ENCODE data around the gene CPT1C. TPM values are rescaled to one million over a fixed set of nuclear protein-coding genes. Genes with fewer than 3 reads are reported as not detected.

Gene CPT1C
- total RNA-seq, 4 donors from 2014 or later, result 0.97 to 3.3 (median 1.8) TPM

- 28% methylated on average over 41 to 43 of the region's 54 CpGs for WGBS, 2 donors
- TF ChIP-seq CTCF (IDR thresholded peaks at IDR 0.05) (no peak), POLR2A (IDR thresholded peaks at IDR 0.05) (no peak)
- peak in 1 of 2 donors; percentile 91 for DNase-seq (ENCODE audit: low spot score in 2 of 2)
- peak within 1 kb of the TSS; percentile 34 for H3K4me3 ChIP-seq (ENCODE audit: low read depth, poor library complexity, severe bottlenecking)
- intact Hi-C loops (cut with DNase I; ENCODE audit: low total_unique reads), result no loop called here
Observed at GRCh38 chr19:49689133-49690078, 1.5 kb upstream of the CPT1C start, which contains the start of gene ADM5. Gene ADM5, plus strand, starts transcription at chr19:49689594. Its CDS starts 244 bp downstream, at chr19:49689838.

- no peak for DNase-seq (ENCODE audit: low spot score in 2 of 2)
- intact Hi-C loops (cut with DNase I; ENCODE audit: low total_unique reads), result no loop called here
- H3K4me3 ChIP-seq (ENCODE audit: low read depth, poor library complexity, severe bottlenecking), result peak overlapping the region; percentile 34
- TF ChIP-seq POLR2A (IDR thresholded peaks at IDR 0.05) (no peak), CTCF (IDR thresholded peaks at IDR 0.05) (no peak)
- 12 to 18% methylated on average over 34 to 39 of the region's 39 CpGs for WGBS, 2 donors
Observed at GRCh38 chr19:49690079-49690655, 749 bp upstream of the CPT1C start.

- intact Hi-C loops (cut with DNase I; ENCODE audit: low total_unique reads), result no loop called here
- no peak for DNase-seq (ENCODE audit: low spot score in 2 of 2)
- no peak overlapping the region for H3K4me3 ChIP-seq (ENCODE audit: low read depth, poor library complexity, severe bottlenecking)
- TF ChIP-seq POLR2A (IDR thresholded peaks at IDR 0.05) (no peak), CTCF (IDR thresholded peaks at IDR 0.05) (no peak)
- 19 to 24% methylated on average over 31 to 38 of the region's 39 CpGs for WGBS, 2 donors
Observed at GRCh38 chr19:49691243-49692146, 579 bp downstream of the CPT1C start.

- TF ChIP-seq CTCF (IDR thresholded peaks at IDR 0.05) (no peak), POLR2A (IDR thresholded peaks at IDR 0.05) (no peak)
- intact Hi-C loops (cut with DNase I; ENCODE audit: low total_unique reads), result no loop called here
- H3K4me3 ChIP-seq (ENCODE audit: low read depth, poor library complexity, severe bottlenecking), result no peak overlapping the region
- WGBS, 2 donors, result 69 to 80% methylated on average over 16 of the region's 16 CpGs
- no peak for DNase-seq (ENCODE audit: low spot score in 2 of 2)
Observed at GRCh38 chr19:49692147-49692506, 1.2 kb downstream of the CPT1C start.

GRCh38 chr19:49696115-49696514, 5.2 kb downstream of the CPT1C start:
- H3K4me3 ChIP-seq (ENCODE audit: low read depth, poor library complexity, severe bottlenecking), result no peak overlapping the region
- intact Hi-C loops (cut with DNase I; ENCODE audit: low total_unique reads), result no loop called here
- WGBS, 2 donors, result 83 to 93% methylated on average over 6 of the region's 6 CpGs
- DNase-seq (ENCODE audit: low spot score in 2 of 2), result no peak
- TF ChIP-seq CTCF (IDR thresholded peaks at IDR 0.05) (no peak), POLR2A (IDR thresholded peaks at IDR 0.05) (no peak)

Measured in lower leg skin (tissue), 4 donors.